A673 (cell line): ENCODE measurements around the gene UCP2.

Experiments used
- CTCF ChIP-seq: fragments of 300-800, 200-600 bp; sonication (generic); conservative IDR thresholded peaks from 2 replicates; pipeline ENCODE4 v1.5.1; 2017; ENCODE audit warnings: low read depth, mild to moderate bottlenecking, antibody characterized with exemption, low read length, moderate library complexity, mixed read lengths
- EZH2 ChIP-seq: fragments of 200-600 bp; sonication (generic); IDR thresholded peaks from 2 replicates; pipeline ENCODE4 v1.6.1; 2017; ENCODE audit warnings: borderline replicate concordance, low read depth, mild to moderate bottlenecking, mixed read lengths, antibody characterized with exemption, low read length; ENCODE audit not compliant: poor library complexity, severe bottlenecking

GRCh38 chr11:73974604-73975478, 7.8 kb downstream of the UCP2 start:
- no peak for TF ChIP-seq CTCF
- no peak for TF ChIP-seq EZH2
